HepG2 (cell line): ENCODE data around the gene POLR1E. TPM values are rescaled to one million over a fixed set of nuclear protein-coding genes. Genes with fewer than 3 reads are reported as not detected.

ENCODE experiments used
- ATAC-seq: fragments of 200-7000 bp; cut with Tn5 transposase; 3 replicates; pipeline ENCODE4 v1.9.1; 2020; ENCODE audit warnings: mild to moderate bottlenecking, moderate library complexity
- BruUV-seq: library from RNA; stranded (reverse); fragments of 400-500 nt; replicated peaks from 2 replicates; lab custom pipeline; 2021; lab: Mats Ljungman, UMichigan
- CTCF ChIA-PET: fragments of 300-600 bp; formaldehyde crosslinking; extraction: SDS; loops from one replicate; lab custom pipeline; 2021; ENCODE audit warnings: low total read pairs, inconsistent platforms, low intra/inter-chr PET ratio; lab: Yijun Ruan, JAX
- POLR2A ChIA-PET: fragments of 350-600 bp; sonication (Branson Sonifier 250); formaldehyde crosslinking; loops from one replicate; lab custom pipeline; 2020; ENCODE audit warnings: antibody characterized with exemption, inconsistent platforms; lab: Yijun Ruan, JAX
- DNase-seq: peaks from one replicate; pipeline ENCODE4 v3.0.0-alpha.2; 2015; ENCODE audit warnings: low spot score
- FAIRE-seq: peaks from 3 replicates; lab custom pipeline; 2011; peaks lifted over from hg19 to GRCh38; lab: Jason Lieb, UNC
- H2AFZ ChIP-seq: one replicate; pipeline ENCODE4 v1.6.1; 2011; ENCODE audit warnings: low read length, inconsistent platforms
- H3K27ac ChIP-seq: fragments of 300-600 bp; 3 replicates; pipeline ENCODE4 v1.8.0; 2011; ENCODE audit warnings: mixed run types, mild to moderate bottlenecking, mixed read lengths, low read length, inconsistent platforms; ENCODE audit not compliant: insufficient read depth; ENCODE audit errors: extremely low read length
- H3K27me3 ChIP-seq, 2 experiments: fragments of 200-600 bp in 1 of 2; 2 replicates in 1 of 2; 3 replicates in 1 of 2; pipeline versions ENCODE4 v1.6.0 to v1.8.0; 2011; ENCODE audit warnings: low read length in 2 of 2, mild to moderate bottlenecking in 2 of 2, moderate library complexity in 2 of 2, inconsistent platforms in 1 of 2; ENCODE audit not compliant: insufficient read depth in 2 of 2, control insufficient read depth in 1 of 2
- H3K36me3 ChIP-seq, 2 experiments: fragments of 200-600 bp in 1 of 2; replicated peaks in 1 of 2; 2 replicates in 1 of 2; 3 replicates in 1 of 2; pipeline versions ENCODE4 v1.5.1 to v1.8.0; 2011; ENCODE audit warnings: low read length in 2 of 2, inconsistent platforms in 1 of 2; ENCODE audit not compliant: insufficient read depth in 2 of 2, control insufficient read depth in 1 of 2
- H3K4me1 ChIP-seq: 2 replicates; pipeline ENCODE4 v1.5.1; 2012; ENCODE audit warnings: low read length, inconsistent platforms; ENCODE audit not compliant: insufficient read depth
- H3K4me2 ChIP-seq: 2 replicates; pipeline ENCODE4 v1.6.0; 2011; ENCODE audit warnings: low read depth, low read length, inconsistent platforms
- H3K4me3 ChIP-seq, 3 experiments: fragments of 200-600 bp in 1 of 3; sonication (generic), shearing (Covaris generic) in 1 of 3; replicated peaks in 1 of 3; 2 replicates each; pipeline ENCODE4 v1.5.1; 2011 to 2016; ENCODE audit warnings: low read length in 3 of 3, inconsistent platforms in 2 of 3, low read depth in 2 of 3, mild to moderate bottlenecking in 2 of 3, control low read depth in 1 of 3, mixed read lengths in 1 of 3; ENCODE audit not compliant: insufficient read depth in 1 of 3
- H3K79me2 ChIP-seq: one replicate; pipeline ENCODE4 v1.6.1; 2011; ENCODE audit warnings: low read length, inconsistent platforms; ENCODE audit not compliant: insufficient read depth
- H3K9ac ChIP-seq: 2 replicates; pipeline ENCODE4 v1.6.0; 2011; ENCODE audit warnings: mild to moderate bottlenecking, low read depth, low read length, inconsistent platforms; ENCODE audit not compliant: insufficient read depth
- H3K9me3 ChIP-seq: 2 replicates; pipeline ENCODE4 v1.5.1; 2012; ENCODE audit warnings: mild to moderate bottlenecking, low read length
- H4K20me1 ChIP-seq: 2 replicates; pipeline ENCODE4 v1.6.0; 2011; ENCODE audit warnings: inconsistent platforms, mild to moderate bottlenecking, low read length, moderate library complexity; ENCODE audit not compliant: insufficient read depth
- ATRX ChIP-seq: sonication (generic); formaldehyde crosslinking; IDR thresholded peaks from 2 replicates; pipeline ENCODE4 v1.4.0; 2020; ENCODE audit warnings: missing genetic modification reagents, borderline replicate concordance
- CEBPB ChIP-seq: IDR thresholded peaks from 2 replicates; pipeline ENCODE4 v1.6.1; 2011; ENCODE audit warnings: low read depth, low read length, improper control_type of control experiment, borderline replicate concordance
- CREB1 ChIP-seq, 2 experiments: fragments of 450-650 bp in 1 of 2; IDR thresholded peaks; 2 replicates each; pipeline ENCODE4 v1.6.1; 2016 to 2017; ENCODE audit warnings: control low read depth in 1 of 2, mild to moderate bottlenecking in 1 of 2, missing compliant biosample characterization in 1 of 2, missing genetic modification characterization in 1 of 2
- E2F1 ChIP-seq: sonication (generic); formaldehyde crosslinking; IDR thresholded peaks from 2 replicates; pipeline ENCODE4 v1.5.0; 2020; ENCODE audit warnings: missing genetic modification reagents
- FOXA1 ChIP-seq, 2 experiments: fragments of 450-650 bp in 1 of 2; sonication (generic) in 1 of 2; formaldehyde crosslinking in 1 of 2; IDR thresholded peaks; 2 replicates each; pipeline versions ENCODE4 v1.4.0 to v1.6.1; 2016 to 2020; ENCODE audit warnings: missing genetic modification reagents in 1 of 2
- FOXA3 ChIP-seq: IDR thresholded peaks from 2 replicates; pipeline ENCODE4 v1.6.1; 2016; ENCODE audit warnings: missing genetic modification reagents, missing compliant biosample characterization
- GATAD2A ChIP-seq: IDR thresholded peaks from 2 replicates; pipeline ENCODE4 v1.6.1; 2016
- HNRNPH1 ChIP-seq: fragments of 200-400 bp; formaldehyde crosslinking; optimal IDR thresholded peaks from 2 replicates; pipeline ENCODE3; 2017; ENCODE audit warnings: mild to moderate bottlenecking, low read depth, low read length
- JUN ChIP-seq: sonication (generic); formaldehyde crosslinking; IDR thresholded peaks from 2 replicates; pipeline ENCODE4 v1.4.0; 2020; ENCODE audit warnings: mild to moderate bottlenecking, missing genetic modification reagents
- NONO ChIP-seq, 2 experiments: fragments of 450-650 bp in 1 of 2; sonication (generic) in 1 of 2; formaldehyde crosslinking in 1 of 2; IDR thresholded peaks in 1 of 2; conservative IDR thresholded peaks in 1 of 2; 2 replicates each; pipeline versions ENCODE4 v1.6.1 to v1.8.0; 2017 to 2022; ENCODE audit warnings: mild to moderate bottlenecking in 1 of 2, missing genetic modification reagents in 1 of 2, moderate library complexity in 1 of 2
- NR0B2 ChIP-seq: sonication (generic); formaldehyde crosslinking; IDR thresholded peaks from 2 replicates; pipeline ENCODE4 v1.4.0; 2020; ENCODE audit warnings: mild to moderate bottlenecking, missing genetic modification reagents
- RCOR2 ChIP-seq: IDR thresholded peaks from 2 replicates; pipeline ENCODE4 v1.6.1; 2016; ENCODE audit warnings: missing biosample characterization, missing genetic modification reagents
- SIX1 ChIP-seq: sonication (generic); formaldehyde crosslinking; IDR thresholded peaks from 2 replicates; pipeline ENCODE4 v1.4.0; 2020; ENCODE audit warnings: missing genetic modification reagents, borderline replicate concordance
- TFE3 ChIP-seq: IDR thresholded peaks from 2 replicates; pipeline ENCODE4 v1.6.1; 2016
- ZBTB26 ChIP-seq: IDR thresholded peaks from 2 replicates; pipeline ENCODE4 v1.6.1; 2016; ENCODE audit warnings: missing compliant biosample characterization, missing genetic modification reagents, borderline replicate concordance
- ZFP62 ChIP-seq: sonication (generic); formaldehyde crosslinking; IDR thresholded peaks from 2 replicates; pipeline ENCODE4 v1.4.0; 2020; ENCODE audit warnings: missing genetic modification reagents
- ZNF207 ChIP-seq: fragments of 450-650 bp; IDR thresholded peaks from 2 replicates; pipeline ENCODE4 v1.6.1; 2016; ENCODE audit warnings: antibody characterized with exemption, borderline replicate concordance
- ZNF496 ChIP-seq: sonication (generic); formaldehyde crosslinking; IDR thresholded peaks from 2 replicates; pipeline ENCODE4 v1.8.1; 2023; ENCODE audit warnings: mild to moderate bottlenecking, moderate library complexity, missing genetic modification reagents; ENCODE audit not compliant: insufficient replicate concordance
- ZNF615 ChIP-seq: sonication (generic); formaldehyde crosslinking; IDR thresholded peaks from 2 replicates; pipeline ENCODE4 v1.5.0; 2020; ENCODE audit warnings: mild to moderate bottlenecking, missing genetic modification reagents, borderline replicate concordance
- ZSCAN20 ChIP-seq: sonication (generic); formaldehyde crosslinking; IDR thresholded peaks from 2 replicates; pipeline ENCODE4 v1.4.0; 2020; ENCODE audit warnings: missing genetic modification reagents, mild to moderate bottlenecking, borderline replicate concordance
- ZSCAN21 ChIP-seq: sonication (generic); formaldehyde crosslinking; IDR thresholded peaks from 2 replicates; pipeline ENCODE4 v1.8.0; 2022; ENCODE audit warnings: mild to moderate bottlenecking, missing genetic modification reagents, moderate library complexity, borderline replicate concordance
- ZSCAN22 ChIP-seq: sonication (generic); formaldehyde crosslinking; IDR thresholded peaks from 2 replicates; pipeline ENCODE4 v1.4.0; 2020; ENCODE audit warnings: mild to moderate bottlenecking, missing genetic modification reagents
- WGBS: methylation state at CpG from one replicate; pipeline ENCODE4 v1.1.6; 2017; ENCODE audit warnings: low lambda C conversion rate; 5-methylcytosine and 5-hydroxymethylcytosine counted together
- in situ Hi-C: cut with HindIII; loops from 2 replicates; pipeline ENCODE4 v1.10.0; 2017; ENCODE audit warnings: low pct_unique_long_range_greater_than_20kb; ENCODE audit not compliant: extremely low pct_ligation_motif_present
- intact Hi-C: fragments of 100-400 bp; cut with micrococcal nuclease; formaldehyde crosslinking; loops from one replicate; pipeline ENCODE4 v1.10.0; 2022; ENCODE audit not compliant: unreplicated experiment
- polyA plus RNA-seq, 8 experiments: library from polyadenylated mRNA; depleted of rRNA in 3 of 8; stranded (reverse) in 7 of 8; unstranded in 1 of 8; fragments of >200 nt; fragmentation: Illumina TruSeq in 4 of 8; extraction: Trizol in 4 of 8; gene quantifications; 2 replicates each; pipeline versions ENCODE4 v1.2.1 to v1.2.3, GENCODE V29; 2011 to 2016; ENCODE audit warnings: low read depth in 4 of 8, missing spikeins in 1 of 8, mixed read lengths in 1 of 8; ENCODE audit not compliant: insufficient read depth in 1 of 8
- total RNA-seq, 5 experiments: library from RNA; depleted of rRNA; stranded (reverse); fragments of >200 nt; fragmentation: Illumina TruSeq; extraction: Trizol; gene quantifications; 2 replicates each; pipeline ENCODE4 v1.2.3, GENCODE V29; 2016; ENCODE audit warnings: low read depth in 1 of 5

Gene POLR1E
- total and polyA plus RNA-seq, 2 of the 13 experiments (the other 11 are each of a cell fraction or from before 2014, with no cell fraction given): 23.0 to 37.8 TPM

GRCh38 chr9:37444890-37445289 is 40.9 kb upstream of the POLR1E start:
- Histone ChIP-seq H3K4me1 (peaks cover 32% of the 10 kb centered on the region), H3K79me2 (peaks cover 43% of the 10 kb centered on the region), H3K9ac (no peak overlapping the region), H3K4me2 (0 out of 2 replicates have a peak overlapping the region, but pooled peaks have one; percentile 39), H2AFZ (no peak overlapping the region), H3K4me3 (no peak overlapping the region), H4K20me1 (peaks cover 13% of the 10 kb centered on the region), H3K27ac (no peak overlapping the region), H3K36me3 (peaks cover 11 to 37% of the 10 kb centered on the region in 2 experiments; a peak in 4 of 5 replicates), H3K27me3 (no peaks in the 10 kb centered on the region), H3K9me3 (no peaks in the 10 kb centered on the region)
- in situ Hi-C loops (no loop called here), intact Hi-C loops (no loop called here)
- no peak for ATAC-seq
- DNase-seq: no peak
- BruUV-seq: no TSS peak
- ChIA-PET CTCF (no interaction called here), POLR2A (interaction anchor here (1.0 to 2.0 kb wide), 2 partner anchors 20 to 23 kb away, joined by 5 read pairs; partner anchors contain the start of genes GRHPR and ZBTB5)
- WGBS: 4% methylated on average over 2 of the region's 2 CpGs
- no peak for FAIRE-seq
- TF ChIP-seq FOXA3 (CRISPR knock-in tag): peak; percentile 64
- no peak for TF ChIP-seq CREB1 (IDR thresholded peaks at IDR 0.05)
- no peak for TF ChIP-seq CREB1 (CRISPR knock-in tag; IDR thresholded peaks at IDR 0.05)
- no peak for TF ChIP-seq ZNF496 (CRISPR knock-in tag)
- TF ChIP-seq NR0B2 (CRISPR knock-in tag): no peak
- TF ChIP-seq ZFP62 (CRISPR knock-in tag): no peak
- TF ChIP-seq JUN (CRISPR knock-in tag): no peak
- TF ChIP-seq ATRX: no peak
- TF ChIP-seq ZNF615 (CRISPR knock-in tag): no peak
- no peak for TF ChIP-seq CEBPB
- TF ChIP-seq TFE3 (CRISPR knock-in tag): no peak
- TF ChIP-seq ZNF207: no peak
- no peak for TF ChIP-seq HNRNPH1
- TF ChIP-seq ZBTB26 (CRISPR knock-in tag): no peak
- TF ChIP-seq ZSCAN20: no peak
- 0 out of 2 replicates have a peak, but pooled peaks have one; percentile 15 for TF ChIP-seq GATAD2A
- peak; percentile 64 for TF ChIP-seq FOXA1 (IDR thresholded peaks at IDR 0.05)
- TF ChIP-seq FOXA1 (CRISPR knock-in tag; IDR thresholded peaks at IDR 0.05): no peak
- TF ChIP-seq ZSCAN22 (CRISPR knock-in tag): no peak
- TF ChIP-seq NONO (IDR thresholded peaks at IDR 0.05): no peak
- no peak for TF ChIP-seq NONO (CRISPR knock-in tag; conservative IDR thresholded peaks at IDR 0.05)
- TF ChIP-seq SIX1: no peak
- TF ChIP-seq E2F1 (CRISPR knock-in tag): no peak
- no peak for TF ChIP-seq ZSCAN21 (CRISPR knock-in tag)
- TF ChIP-seq RCOR2: no peak
